ENCODE data around the gene TRAPPC10.
"Not testable (repeated sequence)": the region's sequence is repeated elsewhere in the genome, so short reads cannot be mapped to it uniquely, and the experiment has no call there.

Gene TRAPPC10

GRCh38 chr21:44139787-44140551 lies 127.9 kb downstream of the TRAPPC10 start:
- peak; percentile 49 for FAIRE-seq
- DNase-seq (ENCODE audit: insufficient read length, low spot score) = not testable (repeated sequence)

DNA sequence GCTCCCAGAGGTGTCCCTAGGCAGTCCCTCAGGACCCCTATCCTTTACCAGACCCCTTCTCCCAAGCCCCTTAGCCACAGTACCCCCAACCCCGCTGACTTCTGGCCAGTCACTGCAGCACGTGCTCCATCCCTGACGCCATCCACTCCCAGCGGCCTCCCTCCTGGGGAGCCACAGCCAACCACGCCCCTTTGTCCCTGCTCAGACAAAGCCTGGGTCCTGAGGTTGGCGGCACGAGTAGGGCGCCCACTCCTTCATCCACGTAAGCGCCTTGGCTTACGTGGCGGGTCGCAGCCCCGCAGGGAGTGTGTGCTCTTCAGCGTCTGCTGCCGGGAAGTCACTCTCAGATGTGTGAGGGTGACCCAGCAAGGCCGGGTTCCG lies 128.4 kb downstream of the TRAPPC10 start:
- not testable (repeated sequence) for FAIRE-seq; DNase-seq (ENCODE audit: insufficient read length, low spot score)

- not testable (repeated sequence) for DNase-seq (ENCODE audit: insufficient read length, low spot score); FAIRE-seq
Measured at GRCh38 chr21:44142470-44142869, 130.4 kb downstream of the TRAPPC10 start.

DNA sequence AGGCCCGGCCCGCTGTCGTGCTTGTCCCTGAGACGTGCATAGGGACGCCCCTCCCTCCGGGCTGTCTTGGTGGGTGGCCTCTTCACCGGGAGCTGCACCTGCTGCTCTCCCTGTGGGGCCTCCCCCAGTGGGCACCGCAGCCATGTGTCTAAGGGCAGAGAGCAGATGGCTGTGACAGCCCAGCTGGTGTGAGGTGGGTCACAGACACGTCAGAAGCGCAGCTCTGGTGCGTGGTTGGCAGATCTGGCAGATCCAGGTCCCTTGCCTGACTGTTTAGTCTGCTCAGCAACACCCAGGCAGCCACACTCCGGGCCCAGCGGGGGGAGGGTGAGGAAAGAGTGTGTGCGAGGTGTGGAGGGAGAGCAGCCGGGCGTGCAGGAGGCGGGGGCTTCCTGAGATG lies 131.3 kb downstream of the TRAPPC10 start:
- peak; percentile 98 for FAIRE-seq

GRCh38 chr21:44143996-44144395 lies 131.9 kb downstream of the TRAPPC10 start:
- FAIRE-seq; DNase-seq (ENCODE audit: insufficient read length, low spot score): not testable (repeated sequence)

More for the DNA sequence above, 131.3 kb downstream of the TRAPPC10 start:
- DNase-seq (ENCODE audit: insufficient read length, low spot score) = not testable (repeated sequence)

DNA sequence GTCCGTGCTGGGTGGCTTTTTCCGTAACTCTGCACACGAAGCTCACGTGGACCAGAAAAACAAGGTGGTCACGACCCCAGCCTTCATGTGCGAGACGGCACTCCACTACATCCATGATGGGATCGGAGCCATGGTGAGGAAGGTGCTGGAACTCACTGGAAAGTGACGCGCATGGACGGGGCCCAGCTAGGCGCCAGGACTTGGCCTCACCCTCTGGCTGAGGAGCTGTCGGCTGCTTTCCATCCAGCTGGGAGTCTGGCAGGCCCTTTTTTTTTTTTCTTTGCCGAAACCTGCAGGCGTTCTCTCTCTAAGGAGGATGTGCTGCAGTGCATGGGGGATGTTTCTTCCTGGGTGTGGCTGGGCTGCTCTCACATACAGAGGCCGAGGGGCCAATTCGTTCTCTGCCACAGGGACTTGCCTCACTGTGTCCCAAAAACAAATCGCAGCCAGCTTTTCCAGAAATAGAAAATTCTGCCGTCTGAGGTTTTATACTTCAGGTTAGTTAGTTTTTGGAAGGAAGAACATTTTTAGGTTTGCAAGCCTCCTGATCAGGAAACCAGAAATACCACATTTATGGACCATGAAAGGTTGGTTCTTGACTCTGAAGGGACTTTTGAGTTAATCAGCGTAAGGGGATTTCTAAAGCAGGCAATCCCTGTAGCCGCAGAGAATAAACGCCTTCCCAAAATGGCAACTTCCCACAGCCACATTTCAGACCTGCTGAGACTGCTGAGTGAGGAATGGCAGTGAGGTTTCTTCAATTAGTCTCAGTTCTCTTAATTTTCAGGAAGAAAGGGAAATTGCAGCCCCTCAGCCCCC lies 132.9 kb downstream of the TRAPPC10 start:
- DNase-seq (ENCODE audit: insufficient read length, low spot score); FAIRE-seq: not testable (repeated sequence)

DNA sequence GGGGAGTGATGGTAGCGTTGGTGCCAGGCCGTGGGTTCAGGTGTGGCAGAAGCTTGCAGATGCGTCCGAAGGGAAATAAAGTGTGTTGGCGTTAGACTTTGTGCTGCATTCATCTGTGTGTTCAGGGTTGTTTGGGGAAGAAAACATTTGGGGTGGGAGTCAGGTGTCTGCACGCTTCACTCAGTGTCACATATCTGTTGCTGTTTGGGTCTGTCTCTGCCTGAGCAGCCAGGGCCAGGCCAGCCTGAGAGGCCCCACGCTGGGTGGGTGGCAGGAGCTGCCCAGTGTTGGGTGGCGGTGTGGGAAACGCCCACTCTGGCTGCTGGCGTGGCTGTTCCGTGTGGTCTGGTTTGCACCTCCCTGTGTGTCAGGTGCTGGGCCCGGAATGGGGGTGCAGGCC lies 133.5 kb downstream of the TRAPPC10 start:
- DNase-seq (ENCODE audit: insufficient read length, low spot score) = not testable (repeated sequence)

GRCh38 chr21:44147108-44147507 lies 135.0 kb downstream of the TRAPPC10 start:
- not testable (repeated sequence) for DNase-seq (ENCODE audit: insufficient read length, low spot score)
- FAIRE-seq = peak; percentile 94

More for the DNA sequence above, 133.5 kb downstream of the TRAPPC10 start:
- not testable (repeated sequence) for FAIRE-seq

GRCh38 chr21:44150255-44150654 lies 138.1 kb downstream of the TRAPPC10 start:
- not testable (repeated sequence) for FAIRE-seq; DNase-seq (ENCODE audit: insufficient read length, low spot score)

DNA sequence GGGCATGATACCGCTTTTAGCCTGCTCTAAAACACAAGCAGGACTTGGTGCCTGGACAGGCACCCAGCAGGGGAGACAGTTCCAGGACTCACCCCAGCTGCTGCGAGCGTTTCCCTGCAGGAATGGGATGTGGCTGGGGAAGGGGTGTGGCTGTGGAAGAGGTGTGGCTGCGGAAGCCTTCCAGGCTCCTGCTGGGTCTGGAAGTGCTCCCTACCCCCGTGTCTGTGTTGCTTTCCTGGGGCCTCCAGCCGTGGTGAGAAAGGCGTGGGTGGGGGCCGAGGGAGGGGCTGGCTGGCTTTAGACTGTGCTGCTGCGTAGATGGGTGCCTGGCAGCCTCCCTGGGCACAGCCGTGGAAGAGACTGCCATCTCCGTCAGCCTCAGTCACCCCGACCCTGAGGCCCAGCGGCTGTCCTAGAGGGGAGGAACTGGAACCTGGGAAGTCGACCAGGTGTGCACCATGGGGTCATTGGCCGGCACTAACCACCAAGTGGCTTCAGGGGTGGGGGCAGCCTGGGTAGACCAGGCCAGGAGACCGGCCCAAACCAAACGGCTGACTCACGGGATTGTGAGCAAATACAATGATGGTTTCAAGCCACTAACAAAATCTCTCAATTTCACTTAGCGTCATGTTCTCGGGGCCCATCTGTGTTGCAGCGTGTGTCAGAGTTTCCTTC lies 141.2 kb downstream of the TRAPPC10 start:
- not testable (repeated sequence) for FAIRE-seq; DNase-seq (ENCODE audit: insufficient read length, low spot score)

DNA sequence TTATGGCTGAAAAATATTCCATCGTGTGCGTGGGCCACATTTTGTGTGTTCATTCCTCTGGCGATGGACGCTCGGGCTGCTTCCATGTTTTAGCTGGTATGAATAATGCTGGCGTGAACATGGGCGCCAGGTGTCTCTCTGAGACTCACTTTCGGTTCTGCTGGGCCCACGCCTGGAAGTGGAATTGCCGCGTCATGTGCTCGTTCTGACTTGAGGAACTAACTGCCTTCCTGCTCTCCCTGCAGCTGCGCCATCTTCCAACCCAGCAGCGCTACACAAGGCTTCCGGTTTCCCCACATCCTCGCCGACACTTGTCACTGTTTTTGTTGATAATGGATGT lies 141.8 kb downstream of the TRAPPC10 start:
- peak; percentile 93 for FAIRE-seq
- DNase-seq (ENCODE audit: insufficient read length, low spot score) = not testable (repeated sequence)

DNA sequence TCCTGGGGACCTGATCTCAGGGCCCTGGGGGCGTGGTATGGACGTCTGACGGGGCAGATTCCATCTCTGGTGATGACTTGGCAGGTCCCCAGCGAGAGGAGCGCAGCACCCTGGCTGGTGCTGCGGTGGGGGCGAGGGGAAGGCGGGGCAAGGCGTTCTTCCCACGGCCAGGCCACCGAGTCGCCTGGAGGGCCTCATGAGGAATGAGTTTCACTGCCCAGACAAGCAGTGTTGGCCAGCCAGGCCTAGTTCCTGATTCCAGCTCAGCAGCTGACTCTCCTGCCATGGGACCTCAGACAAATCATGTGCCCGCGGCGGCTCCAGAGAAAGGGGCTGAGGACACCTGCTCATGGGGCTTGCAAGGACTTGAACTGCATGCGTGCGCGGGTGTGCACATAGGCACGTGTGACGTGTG lies 142.7 kb downstream of the TRAPPC10 start:
- DNase-seq (ENCODE audit: insufficient read length, low spot score) = not testable (repeated sequence)
- peak; percentile 93 for FAIRE-seq

- not testable (repeated sequence) for DNase-seq (ENCODE audit: insufficient read length, low spot score); FAIRE-seq
Measured at GRCh38 chr21:44155231-44155993, 143.3 kb downstream of the TRAPPC10 start.

DNA sequence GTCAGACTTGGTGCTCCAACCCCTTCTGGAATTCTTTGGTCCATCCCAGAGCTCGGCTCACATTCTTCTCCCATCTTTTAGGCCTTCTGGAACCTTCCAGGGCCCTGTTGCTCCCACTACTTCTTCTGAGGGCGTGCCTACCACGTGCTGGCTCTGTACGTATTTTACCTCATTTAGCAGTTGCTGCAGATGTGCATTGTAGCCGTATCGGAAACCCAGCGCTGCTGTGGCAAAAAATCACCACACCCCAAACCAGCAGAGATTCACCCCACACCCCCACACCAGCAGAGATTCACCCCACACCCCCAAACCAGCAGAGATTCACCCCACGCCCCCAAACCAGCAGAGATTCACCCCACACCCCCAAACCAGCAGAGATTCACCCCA lies 143.9 kb downstream of the TRAPPC10 start:
- FAIRE-seq; DNase-seq (ENCODE audit: insufficient read length, low spot score): not testable (repeated sequence)

All from GM19239 (cell line).